HCT116 (cell line): Measurements from ENCODE around the gene SLC34A1. TPM values are rescaled to one million over a fixed set of nuclear protein-coding genes. Genes with fewer than 3 reads are reported as not detected.

ENCODE experiments used
- ATAC-seq: fragments of 200-7000 bp; cut with Tn5 transposase; 2 replicates; pipeline ENCODE4 v1.9.1; 2020; ENCODE audit warnings: mild to moderate bottlenecking, moderate library complexity
- BruUV-seq: library from RNA; stranded (reverse); fragments of 400-500 nt; replicated peaks from 2 replicates; lab custom pipeline; 2021; lab: Mats Ljungman, UMichigan
- CTCF ChIA-PET: fragments of 300-600 bp; sonication (Branson Sonifier 250); formaldehyde crosslinking; loops from one replicate; lab custom pipeline; 2021; ENCODE audit warnings: antibody characterized with exemption; lab: Charles Lee
- POLR2A ChIA-PET: fragments of 300-600, 350-600 bp; sonication (Branson Sonifier 250); formaldehyde crosslinking; loops from one replicate; lab custom pipeline; 2021; ENCODE audit warnings: antibody characterized with exemption; lab: Charles Lee
- RAD21 ChIA-PET, 2 experiments: fragments of 300-600 bp; sonication (Branson Sonifier 250); formaldehyde crosslinking; loops; one replicate each; lab custom pipeline; 2023; ENCODE audit warnings: low total read pairs in 2 of 2; ENCODE audit not compliant: uncharacterized antibody in 2 of 2, unreplicated experiment in 2 of 2, low non-redundant PET in 1 of 2; lab: Charles Lee
- DNase-seq: peaks from one replicate; pipeline ENCODE4 v3.0.0-alpha.2; 2010; ENCODE audit warnings: low read depth, low spot score
- H2AFZ ChIP-seq: fragments of 200-600 bp; shearing (Covaris generic), sonication (generic); 2 replicates; pipeline ENCODE4 v1.6.1; 2017; ENCODE audit warnings: low read depth, mixed run types, mixed read lengths, antibody characterized with exemption, low read length; ENCODE audit not compliant: poor library complexity, severe bottlenecking
- H3K27ac ChIP-seq: 2 replicates; pipeline ENCODE4 v1.5.1; 2012; ENCODE audit warnings: low read depth, low read length
- H3K27me3 ChIP-seq: fragments of 200-600 bp; sonication (generic); 2 replicates; pipeline ENCODE4 v1.6.1; 2016; ENCODE audit warnings: mixed run types, low read length, mixed read lengths; ENCODE audit not compliant: insufficient read depth
- H3K36me3 ChIP-seq, 2 experiments: fragments of 200-500 bp in 1 of 2; fragments of 200-600 bp in 1 of 2; sonication (Bioruptor generic) in 1 of 2; sonication (generic) in 1 of 2; 2 replicates each; pipeline versions ENCODE4 v1.5.1 to v1.6.1; 2014 to 2016; ENCODE audit warnings: low read length in 2 of 2, inconsistent platforms in 1 of 2, mixed read lengths in 1 of 2, mixed run types in 1 of 2; ENCODE audit not compliant: insufficient read depth in 2 of 2, control insufficient read depth in 1 of 2
- H3K4me1 ChIP-seq, 2 experiments: fragments of 200-600 bp in 1 of 2; sonication (generic) in 1 of 2; 2 replicates each; pipeline versions ENCODE4 v1.5.1 to v1.6.1; 2012 to 2017; ENCODE audit warnings: low read length in 2 of 2, inconsistent platforms in 1 of 2, mild to moderate bottlenecking in 1 of 2, mixed read lengths in 1 of 2, mixed run types in 1 of 2, moderate library complexity in 1 of 2; ENCODE audit not compliant: insufficient read depth in 2 of 2, control insufficient read depth in 1 of 2
- H3K4me2 ChIP-seq: fragments of 200-600 bp; sonication (generic); 2 replicates; pipeline ENCODE4 v1.6.1; 2017; ENCODE audit warnings: mixed run types, low read length, mixed read lengths
- H3K4me3 ChIP-seq, 2 experiments: fragments of 200-600 bp in 1 of 2; sonication (generic) in 1 of 2; replicated peaks in 1 of 2; 2 replicates each; pipeline ENCODE4 v1.5.1; 2011 to 2016; ENCODE audit warnings: low read length in 2 of 2, control low read depth in 1 of 2, low read depth in 1 of 2, mild to moderate bottlenecking in 1 of 2, mixed read lengths in 1 of 2, mixed run types in 1 of 2
- H3K79me2 ChIP-seq: fragments of 200-600 bp; sonication (generic); 2 replicates; pipeline ENCODE4 v1.6.1; 2017; ENCODE audit warnings: mild to moderate bottlenecking, mixed run types, low read length, moderate library complexity, mixed read lengths; ENCODE audit not compliant: insufficient read depth
- H3K9ac ChIP-seq: fragments of 200-600 bp; sonication (generic); 2 replicates; pipeline ENCODE4 v1.6.1; 2016; ENCODE audit warnings: low read length, mixed read lengths
- H3K9me2 ChIP-seq: fragments of 200-600 bp; sonication (generic), shearing (Covaris generic); 2 replicates; pipeline ENCODE4 v1.6.1; 2017; ENCODE audit warnings: mixed run types, mild to moderate bottlenecking, moderate library complexity; ENCODE audit not compliant: insufficient read depth
- H3K9me3 ChIP-seq, 2 experiments: fragments of 200-500 bp in 1 of 2; fragments of 200-600 bp in 1 of 2; sonication (Bioruptor generic) in 1 of 2; sonication (generic) in 1 of 2; 2 replicates each; pipeline ENCODE4 v1.6.1; 2014 to 2017; ENCODE audit warnings: low read length in 2 of 2, mixed read lengths in 2 of 2, inconsistent platforms in 1 of 2, low read depth in 1 of 2, mild to moderate bottlenecking in 1 of 2, mixed run types in 1 of 2, moderate library complexity in 1 of 2; ENCODE audit not compliant: control insufficient read depth in 1 of 2, insufficient read depth in 1 of 2
- H4K20me1 ChIP-seq: fragments of 200-600 bp; sonication (generic), shearing (Covaris generic); 2 replicates; pipeline ENCODE4 v1.6.1; 2017; ENCODE audit warnings: mixed run types, mild to moderate bottlenecking, moderate library complexity; ENCODE audit not compliant: insufficient read depth
- CEBPB ChIP-seq: IDR thresholded peaks from 2 replicates; pipeline ENCODE4 v1.6.1; 2012; ENCODE audit warnings: low read depth
- EGR1 ChIP-seq: IDR thresholded peaks from 2 replicates; pipeline ENCODE4 v1.6.1; 2012; ENCODE audit warnings: low read depth
- ELF1 ChIP-seq: IDR thresholded peaks from 2 replicates; pipeline ENCODE4 v1.6.1; 2012; ENCODE audit warnings: low read depth, borderline replicate concordance
- EZH2 ChIP-seq: fragments of 200-600 bp; sonication (generic); IDR thresholded peaks from 2 replicates; pipeline ENCODE4 v1.6.1; 2017; ENCODE audit warnings: antibody characterized with exemption, mixed run types
- EZH2phosphoT487 ChIP-seq: fragments of 200-600 bp; IDR thresholded peaks from 2 replicates; pipeline ENCODE4 v1.6.1; 2018; ENCODE audit warnings: antibody characterized with exemption, borderline replicate concordance
- FOSL1 ChIP-seq: IDR thresholded peaks from 2 replicates; pipeline ENCODE4 v1.6.1; 2012; ENCODE audit warnings: low read depth
- JUND ChIP-seq: IDR thresholded peaks from 2 replicates; pipeline ENCODE4 v1.6.1; 2012
- POLR2A ChIP-seq: IDR thresholded peaks from 2 replicates; pipeline ENCODE4 v1.7.0; 2011; ENCODE audit warnings: borderline replicate concordance; ENCODE audit not compliant: insufficient read depth, insufficient read length; ENCODE audit errors: extremely low read depth
- POLR2AphosphoS5 ChIP-seq: IDR thresholded peaks from 2 replicates; pipeline ENCODE4 v1.6.1; 2011; ENCODE audit warnings: mild to moderate bottlenecking, low read depth, low read length, moderate library complexity
- RAD21 ChIP-seq: IDR thresholded peaks from 2 replicates; pipeline ENCODE4 v1.6.1; 2012; ENCODE audit warnings: low read depth, mild to moderate bottlenecking
- SIN3A ChIP-seq: IDR thresholded peaks from 2 replicates; pipeline ENCODE4 v1.6.1; 2012; ENCODE audit warnings: low read depth
- SRF ChIP-seq: IDR thresholded peaks from 2 replicates; pipeline ENCODE4 v1.6.1; 2012; ENCODE audit warnings: low read depth
- TCF7L2 ChIP-seq: IDR thresholded peaks from 2 replicates; pipeline ENCODE4 v1.7.0; 2011; ENCODE audit warnings: borderline replicate concordance, inconsistent platforms; ENCODE audit not compliant: insufficient read depth, insufficient read length; ENCODE audit errors: extremely low read depth
- ZFX ChIP-seq: fragments of 450-650 bp; IDR thresholded peaks from 2 replicates; pipeline ENCODE4 v1.6.1; 2017
- ZNF274 ChIP-seq: fragments of 200-500 bp; sonication (Bioruptor generic); IDR thresholded peaks from 2 replicates; pipeline ENCODE4 v1.6.1; 2014; ENCODE audit warnings: mild to moderate bottlenecking, low read depth, low read length, inconsistent platforms
- intact Hi-C: fragments of 100-400 bp; cut with micrococcal nuclease; formaldehyde crosslinking; loops from 2 replicates; pipeline ENCODE4 v1.10.0; 2022
- total RNA-seq: library from RNA; stranded (reverse); gene quantifications from one replicate; pipeline ENCODE4 v1.2.1, GENCODE V29; 2021; ENCODE audit not compliant: unreplicated experiment
- TF ChIP-seq, protein P1 (sequence below), 3 experiments: fragments of 200-600 bp in 1 of 3; sonication (generic) in 1 of 3; IDR thresholded peaks in 2 of 3; conservative IDR thresholded peaks in 1 of 3; 2 replicates each; pipeline ENCODE4 v1.5.1; 2012 to 2017; ENCODE audit warnings: low read depth in 2 of 3, low read length in 2 of 3, antibody characterized with exemption in 1 of 3, borderline replicate concordance in 1 of 3, control low read depth in 1 of 3, mild to moderate bottlenecking in 1 of 3, mixed read lengths in 1 of 3, mixed run types in 1 of 3, moderate library complexity in 1 of 3; ENCODE audit not compliant: insufficient read depth in 1 of 3
- TF ChIP-seq, protein P2 (sequence below): IDR thresholded peaks from 2 replicates; pipeline ENCODE4 v1.6.1; 2012
- TF ChIP-seq, protein P3 (sequence below): IDR thresholded peaks from 2 replicates; pipeline ENCODE4 v1.6.1; 2011; ENCODE audit warnings: mild to moderate bottlenecking, low read length, moderate library complexity; ENCODE audit not compliant: insufficient replicate concordance; ENCODE audit errors: extremely low read depth
- TF ChIP-seq, protein P4 (sequence below): IDR thresholded peaks from 2 replicates; pipeline ENCODE4 v1.6.1; 2012; ENCODE audit warnings: low read depth

Gene SLC34A1
- total RNA-seq, 1 experiment from 2014 or later = not detected

DNA sequence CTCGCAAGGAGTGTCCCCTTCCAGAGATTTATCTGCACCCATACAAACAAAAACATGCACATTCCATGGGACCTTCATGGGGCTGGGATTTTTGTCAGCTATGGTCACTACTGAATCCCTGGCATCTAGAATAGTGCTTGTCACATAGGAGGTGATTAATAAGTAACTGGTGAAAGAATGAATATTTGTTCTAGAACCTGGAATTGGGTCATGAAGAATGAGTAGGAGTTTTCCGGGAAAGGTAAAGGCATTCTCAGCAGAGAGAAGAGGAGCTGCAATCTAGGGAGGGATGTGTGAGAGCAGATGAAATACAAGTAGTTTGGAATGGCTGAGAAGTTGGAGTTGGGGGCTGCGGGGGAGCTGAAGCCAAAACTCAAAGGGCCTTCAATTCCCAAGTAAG lies 30.0 kb upstream of the SLC34A1 start:
- no peak overlapping the region for H3K27ac ChIP-seq

More for the DNA sequence above, 30.0 kb upstream of the SLC34A1 start:
- Histone ChIP-seq H3K4me3 (no peak overlapping the region), H3K9me2 (no peaks in the 10 kb centered on the region), H3K9me3 (peaks cover 0 to 4% of the 10 kb centered on the region in 2 experiments; a peak in 1 of 4 replicates), H4K20me1 (no peaks in the 10 kb centered on the region), H3K27me3 (no peaks in the 10 kb centered on the region), H3K9ac (no peak overlapping the region), H2AFZ (no peak overlapping the region), H3K4me1 (peaks cover 14 to 22% of the 10 kb centered on the region in 2 experiments), H3K79me2 (peaks cover 22% of the 10 kb centered on the region), H3K4me2 (no peak overlapping the region), H3K36me3 (peaks cover 0 to 4% of the 10 kb centered on the region in 2 experiments; a peak in 1 of 4 replicates)
- no TSS peak for BruUV-seq
- POLR2A ChIA-PET = no interaction called here
- RAD21 ChIA-PET = no interaction called here
- DNase-seq = no peak
- intact Hi-C loops = no loop called here
- no peak for ATAC-seq
- CTCF ChIA-PET = interaction anchor here (3.2 kb wide), 1 partner anchor 15 kb away, joined by 15 read pairs; no protein-coding TSS in a partner anchor
- TF ChIP-seq POLR2AphosphoS5 (no peak), EGR1 (no peak), CEBPB (no peak), JUND (no peak), POLR2A (no peak), RAD21 (no peak), SIN3A (no peak), ZFX (no peak), EZH2 (no peak), ELF1 (no peak), SRF (no peak), ZNF274 (no peak), TCF7L2 (no peak), FOSL1 (no peak), EZH2phosphoT487 (no peak)
- TF ChIP-seq, protein P1, sequence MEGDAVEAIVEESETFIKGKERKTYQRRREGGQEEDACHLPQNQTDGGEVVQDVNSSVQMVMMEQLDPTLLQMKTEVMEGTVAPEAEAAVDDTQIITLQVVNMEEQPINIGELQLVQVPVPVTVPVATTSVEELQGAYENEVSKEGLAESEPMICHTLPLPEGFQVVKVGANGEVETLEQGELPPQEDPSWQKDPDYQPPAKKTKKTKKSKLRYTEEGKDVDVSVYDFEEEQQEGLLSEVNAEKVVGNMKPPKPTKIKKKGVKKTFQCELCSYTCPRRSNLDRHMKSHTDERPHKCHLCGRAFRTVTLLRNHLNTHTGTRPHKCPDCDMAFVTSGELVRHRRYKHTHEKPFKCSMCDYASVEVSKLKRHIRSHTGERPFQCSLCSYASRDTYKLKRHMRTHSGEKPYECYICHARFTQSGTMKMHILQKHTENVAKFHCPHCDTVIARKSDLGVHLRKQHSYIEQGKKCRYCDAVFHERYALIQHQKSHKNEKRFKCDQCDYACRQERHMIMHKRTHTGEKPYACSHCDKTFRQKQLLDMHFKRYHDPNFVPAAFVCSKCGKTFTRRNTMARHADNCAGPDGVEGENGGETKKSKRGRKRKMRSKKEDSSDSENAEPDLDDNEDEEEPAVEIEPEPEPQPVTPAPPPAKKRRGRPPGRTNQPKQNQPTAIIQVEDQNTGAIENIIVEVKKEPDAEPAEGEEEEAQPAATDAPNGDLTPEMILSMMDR (IDR thresholded peaks at IDR 0.05 in 2 of 3, conservative IDR thresholded peaks at IDR 0.05 in 1 of 3; ENCODE audit: borderline replicate concordance in 1 of 3, insufficient read depth in 1 of 3, low read depth in 2 of 3, low read length in 2 of 3) = no peak
- TF ChIP-seq, protein P2, sequence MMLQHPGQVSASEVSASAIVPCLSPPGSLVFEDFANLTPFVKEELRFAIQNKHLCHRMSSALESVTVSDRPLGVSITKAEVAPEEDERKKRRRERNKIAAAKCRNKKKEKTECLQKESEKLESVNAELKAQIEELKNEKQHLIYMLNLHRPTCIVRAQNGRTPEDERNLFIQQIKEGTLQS = no peak
- TF ChIP-seq, protein P3, sequence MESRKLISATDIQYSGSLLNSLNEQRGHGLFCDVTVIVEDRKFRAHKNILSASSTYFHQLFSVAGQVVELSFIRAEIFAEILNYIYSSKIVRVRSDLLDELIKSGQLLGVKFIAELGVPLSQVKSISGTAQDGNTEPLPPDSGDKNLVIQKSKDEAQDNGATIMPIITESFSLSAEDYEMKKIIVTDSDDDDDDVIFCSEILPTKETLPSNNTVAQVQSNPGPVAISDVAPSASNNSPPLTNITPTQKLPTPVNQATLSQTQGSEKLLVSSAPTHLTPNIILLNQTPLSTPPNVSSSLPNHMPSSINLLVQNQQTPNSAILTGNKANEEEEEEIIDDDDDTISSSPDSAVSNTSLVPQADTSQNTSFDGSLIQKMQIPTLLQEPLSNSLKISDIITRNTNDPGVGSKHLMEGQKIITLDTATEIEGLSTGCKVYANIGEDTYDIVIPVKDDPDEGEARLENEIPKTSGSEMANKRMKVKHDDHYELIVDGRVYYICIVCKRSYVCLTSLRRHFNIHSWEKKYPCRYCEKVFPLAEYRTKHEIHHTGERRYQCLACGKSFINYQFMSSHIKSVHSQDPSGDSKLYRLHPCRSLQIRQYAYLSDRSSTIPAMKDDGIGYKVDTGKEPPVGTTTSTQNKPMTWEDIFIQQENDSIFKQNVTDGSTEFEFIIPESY = no peak
- TF ChIP-seq, protein P4, sequence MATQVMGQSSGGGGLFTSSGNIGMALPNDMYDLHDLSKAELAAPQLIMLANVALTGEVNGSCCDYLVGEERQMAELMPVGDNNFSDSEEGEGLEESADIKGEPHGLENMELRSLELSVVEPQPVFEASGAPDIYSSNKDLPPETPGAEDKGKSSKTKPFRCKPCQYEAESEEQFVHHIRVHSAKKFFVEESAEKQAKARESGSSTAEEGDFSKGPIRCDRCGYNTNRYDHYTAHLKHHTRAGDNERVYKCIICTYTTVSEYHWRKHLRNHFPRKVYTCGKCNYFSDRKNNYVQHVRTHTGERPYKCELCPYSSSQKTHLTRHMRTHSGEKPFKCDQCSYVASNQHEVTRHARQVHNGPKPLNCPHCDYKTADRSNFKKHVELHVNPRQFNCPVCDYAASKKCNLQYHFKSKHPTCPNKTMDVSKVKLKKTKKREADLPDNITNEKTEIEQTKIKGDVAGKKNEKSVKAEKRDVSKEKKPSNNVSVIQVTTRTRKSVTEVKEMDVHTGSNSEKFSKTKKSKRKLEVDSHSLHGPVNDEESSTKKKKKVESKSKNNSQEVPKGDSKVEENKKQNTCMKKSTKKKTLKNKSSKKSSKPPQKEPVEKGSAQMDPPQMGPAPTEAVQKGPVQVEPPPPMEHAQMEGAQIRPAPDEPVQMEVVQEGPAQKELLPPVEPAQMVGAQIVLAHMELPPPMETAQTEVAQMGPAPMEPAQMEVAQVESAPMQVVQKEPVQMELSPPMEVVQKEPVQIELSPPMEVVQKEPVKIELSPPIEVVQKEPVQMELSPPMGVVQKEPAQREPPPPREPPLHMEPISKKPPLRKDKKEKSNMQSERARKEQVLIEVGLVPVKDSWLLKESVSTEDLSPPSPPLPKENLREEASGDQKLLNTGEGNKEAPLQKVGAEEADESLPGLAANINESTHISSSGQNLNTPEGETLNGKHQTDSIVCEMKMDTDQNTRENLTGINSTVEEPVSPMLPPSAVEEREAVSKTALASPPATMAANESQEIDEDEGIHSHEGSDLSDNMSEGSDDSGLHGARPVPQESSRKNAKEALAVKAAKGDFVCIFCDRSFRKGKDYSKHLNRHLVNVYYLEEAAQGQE = no peak
- TF ChIP-seq, all 23 proteins: peak for 0
